OCI-LY1 (cell line): ENCODE data around the gene SLC25A21.
"Not testable (repeated sequence)": the region's sequence is repeated elsewhere in the genome, so short reads cannot be mapped to it uniquely, and the experiment has no call there.

Experiments
- H2AFZ ChIP-seq: fragments of 200-600 bp; sonication (generic), shearing (Covaris generic); 2 replicates; pipeline ENCODE4 v1.6.0; 2014; ENCODE audit warnings: antibody characterized with exemption, mild to moderate bottlenecking, low read length
- H3F3A ChIP-seq: fragments of 200-600 bp; sonication (generic), shearing (Covaris generic); 2 replicates; pipeline ENCODE4 v1.6.0; 2014; ENCODE audit warnings: mild to moderate bottlenecking, antibody characterized with exemption, low read length, moderate library complexity; ENCODE audit not compliant: insufficient read depth
- H3K27ac ChIP-seq: fragments of 200-600 bp; sonication (generic); 2 replicates; pipeline ENCODE4 v1.5.1; 2014; ENCODE audit warnings: low read length, mixed run types, mild to moderate bottlenecking, low read depth; ENCODE audit not compliant: poor library complexity, severe bottlenecking
- H3K27me3 ChIP-seq: fragments of 200-600 bp; sonication (generic); 2 replicates; pipeline ENCODE4 v1.6.0; 2014; ENCODE audit warnings: antibody characterized with exemption, mild to moderate bottlenecking, low read length, moderate library complexity; ENCODE audit not compliant: insufficient read depth
- H3K36me3 ChIP-seq: fragments of 200-600 bp; sonication (generic); 2 replicates; pipeline ENCODE4 v1.6.1; 2014; ENCODE audit warnings: mild to moderate bottlenecking, antibody characterized with exemption, low read length, moderate library complexity, mixed read lengths; ENCODE audit not compliant: insufficient read depth
- H3K4me1 ChIP-seq: fragments of 200-600 bp; sonication (generic); 2 replicates; pipeline ENCODE4 v1.5.1; 2014; ENCODE audit warnings: mild to moderate bottlenecking, low read length, moderate library complexity; ENCODE audit not compliant: insufficient read depth, severe bottlenecking
- H3K4me2 ChIP-seq: fragments of 200-600 bp; sonication (generic), shearing (Covaris generic); 2 replicates; pipeline ENCODE4 v1.6.1; 2014; ENCODE audit warnings: low read length
- H3K4me3 ChIP-seq: fragments of 200-600 bp; sonication (generic); 2 replicates; pipeline ENCODE4 v1.5.1; 2014; ENCODE audit warnings: low read length, low read depth, mild to moderate bottlenecking, mixed read lengths; ENCODE audit not compliant: poor library complexity, severe bottlenecking
- H3K79me2 ChIP-seq: fragments of 200-600 bp; shearing (Covaris generic); 2 replicates; pipeline ENCODE4 v1.6.1; 2016; ENCODE audit warnings: mixed run types, low read length, mixed read lengths; ENCODE audit not compliant: insufficient read depth
- H3K9ac ChIP-seq: fragments of 200-600 bp; sonication (generic), shearing (Covaris generic); 2 replicates; pipeline ENCODE4 v1.6.1; 2014; ENCODE audit warnings: mild to moderate bottlenecking, low read length, mixed read lengths
- H3K9me2 ChIP-seq: fragments of 200-600 bp; sonication (generic), shearing (Covaris generic); 2 replicates; pipeline ENCODE4 v1.6.1; 2014; ENCODE audit warnings: low read depth, mild to moderate bottlenecking, low read length, mixed read lengths
- H3K9me3 ChIP-seq: fragments of 200-600 bp; shearing (Covaris generic); 2 replicates; pipeline ENCODE4 v1.6.1; 2014; ENCODE audit warnings: low read length, mixed read lengths
- H4K20me1 ChIP-seq: fragments of 200-600 bp; sonication (generic), shearing (Covaris generic); 2 replicates; pipeline ENCODE4 v1.6.0; 2016; ENCODE audit warnings: mild to moderate bottlenecking, low read length; ENCODE audit not compliant: insufficient read depth
- CTCF ChIP-seq: fragments of 200-600 bp; sonication (generic), shearing (Covaris generic); IDR thresholded peaks from 2 replicates; pipeline ENCODE4 v1.5.1; 2017; ENCODE audit warnings: mild to moderate bottlenecking, antibody characterized with exemption, low read length, moderate library complexity, mixed read lengths
- EZH2 ChIP-seq: fragments of 200-600 bp; sonication (generic), shearing (Covaris generic); IDR thresholded peaks from 2 replicates; pipeline ENCODE4 v1.8.0; 2017; ENCODE audit warnings: borderline replicate concordance, mixed run types, mild to moderate bottlenecking, antibody characterized with exemption, low read length, moderate library complexity, mixed read lengths

The SLC25A21 gene

GRCh38 chr14:37213016-37213415, 40.6 kb upstream of the SLC25A21 start:
- Histone ChIP-seq H3K9me3 (no peaks in the 10 kb centered on the region), H3K36me3 (no peaks in the 10 kb centered on the region), H3K4me1 (no peaks in the 10 kb centered on the region), H3K4me3 (no peak overlapping the region), H3K4me2 (no peak overlapping the region), H3K79me2 (no peaks in the 10 kb centered on the region), H3K9me2 (no peaks in the 10 kb centered on the region), H2AFZ (no peak overlapping the region), H4K20me1 (no peaks in the 10 kb centered on the region), H3K27me3 (no peaks in the 10 kb centered on the region), H3F3A (no peaks in the 10 kb centered on the region), H3K9ac (no peak overlapping the region), H3K27ac (no peak overlapping the region)
- TF ChIP-seq EZH2: no peak
- TF ChIP-seq CTCF: no peak

GRCh38 chr14:37210448-37210847, 38.0 kb upstream of the SLC25A21 start:
- Histone ChIP-seq H3F3A (no peaks in the 10 kb centered on the region), H2AFZ (no peak overlapping the region), H3K27me3 (no peaks in the 10 kb centered on the region), H3K4me1 (no peaks in the 10 kb centered on the region), H3K4me3 (no peak overlapping the region), H3K9ac (no peak overlapping the region), H3K9me2 (no peaks in the 10 kb centered on the region), H3K9me3 (no peaks in the 10 kb centered on the region), H3K79me2 (no peaks in the 10 kb centered on the region), H4K20me1 (no peaks in the 10 kb centered on the region), H3K36me3 (no peaks in the 10 kb centered on the region), H3K27ac (no peak overlapping the region), H3K4me2 (no peak overlapping the region)
- TF ChIP-seq CTCF (no peak), EZH2 (no peak)

DNA sequence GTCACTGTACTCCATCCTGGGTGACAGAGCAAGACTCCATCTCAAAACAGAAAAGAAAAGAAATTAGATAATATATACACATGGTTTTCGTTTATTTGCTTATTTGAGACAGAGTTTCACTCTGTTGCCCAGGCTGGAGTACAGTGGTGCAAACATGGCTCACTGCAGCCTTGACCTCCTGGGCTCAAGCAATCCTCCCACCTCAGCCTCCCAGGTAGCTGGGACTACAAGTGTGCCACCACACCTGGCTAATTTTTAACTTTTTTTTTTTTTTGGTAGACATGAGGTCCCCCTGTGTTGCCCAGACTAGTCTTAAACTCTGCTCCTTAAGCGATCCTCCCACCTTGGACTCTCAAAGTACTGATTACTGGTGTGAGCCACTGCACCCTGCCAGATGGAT, 37.2 kb upstream of the SLC25A21 start:
- not testable (repeated sequence) for H3K9me3 ChIP-seq, H3K27ac ChIP-seq, H3F3A ChIP-seq, H3K9me2 ChIP-seq, H4K20me1 ChIP-seq, H2AFZ ChIP-seq, H3K4me2 ChIP-seq, H3K79me2 ChIP-seq, H3K27me3 ChIP-seq, H3K9ac ChIP-seq, H3K36me3 ChIP-seq, H3K4me1 ChIP-seq, H3K4me3 ChIP-seq

GRCh38 chr14:37205623-37206605, 33.5 kb upstream of the SLC25A21 start:
- H3K4me1 ChIP-seq, H3K27me3 ChIP-seq, H3K79me2 ChIP-seq, H3K27ac ChIP-seq, H2AFZ ChIP-seq, H3K9me3 ChIP-seq, H3K4me2 ChIP-seq, H4K20me1 ChIP-seq, H3K36me3 ChIP-seq, H3K9ac ChIP-seq, H3F3A ChIP-seq, H3K9me2 ChIP-seq, H3K4me3 ChIP-seq: not testable (repeated sequence)
